Activated naive CD4-positive, alpha-beta T cell treated with anti-CD3 and anti-CD28 coated beads for 36 hours (primary cell): ENCODE data around the gene C2orf81. TPM values are rescaled to one million over a fixed set of nuclear protein-coding genes. Genes with fewer than 3 reads are reported as not detected.

Experiments
- CTCF ChIA-PET: fragments of 350-600 bp; sonication (Branson Sonifier 250); formaldehyde crosslinking; loops from one replicate; lab custom pipeline; 2021; ENCODE audit warnings: antibody characterized with exemption; lab: Charles Lee
- DNase-seq: peaks from one replicate; pipeline ENCODE4 v3.0.0-alpha.2; 2020
- H3K27ac Mint-ChIP-seq: one replicate; pipeline ENCODE4 v1.8.0; 2021; ENCODE audit warnings: mild to moderate bottlenecking, mixed read lengths
- H3K27me3 Mint-ChIP-seq: one replicate; pipeline ENCODE4 v1.8.0; 2021; ENCODE audit warnings: low read depth, mixed read lengths
- H3K36me3 Mint-ChIP-seq: one replicate; pipeline ENCODE4 v1.8.0; 2021; ENCODE audit warnings: low read depth, mixed read lengths
- H3K4me1 Mint-ChIP-seq: one replicate; pipeline ENCODE4 v1.8.0; 2021; ENCODE audit warnings: low read depth, mixed read lengths
- H3K4me3 Mint-ChIP-seq: one replicate; pipeline ENCODE4 v1.8.0; 2021; ENCODE audit warnings: mild to moderate bottlenecking, moderate library complexity, mixed read lengths
- H3K9me3 Mint-ChIP-seq: one replicate; pipeline ENCODE4 v1.8.0; 2021; ENCODE audit warnings: mixed read lengths
- intact Hi-C: fragments of 100-400 bp; cut with micrococcal nuclease; formaldehyde crosslinking; loops from one replicate; pipeline ENCODE4 v1.15.1; 2023
- total RNA-seq, 2 experiments: library from RNA; stranded (reverse); gene quantifications; one replicate each; pipeline ENCODE4 v1.2.3, GENCODE V29; 2021

C2orf81 gene
- total RNA-seq, 2 experiments from 2014 or later, result 2.6 to 3.4 TPM

DNA sequence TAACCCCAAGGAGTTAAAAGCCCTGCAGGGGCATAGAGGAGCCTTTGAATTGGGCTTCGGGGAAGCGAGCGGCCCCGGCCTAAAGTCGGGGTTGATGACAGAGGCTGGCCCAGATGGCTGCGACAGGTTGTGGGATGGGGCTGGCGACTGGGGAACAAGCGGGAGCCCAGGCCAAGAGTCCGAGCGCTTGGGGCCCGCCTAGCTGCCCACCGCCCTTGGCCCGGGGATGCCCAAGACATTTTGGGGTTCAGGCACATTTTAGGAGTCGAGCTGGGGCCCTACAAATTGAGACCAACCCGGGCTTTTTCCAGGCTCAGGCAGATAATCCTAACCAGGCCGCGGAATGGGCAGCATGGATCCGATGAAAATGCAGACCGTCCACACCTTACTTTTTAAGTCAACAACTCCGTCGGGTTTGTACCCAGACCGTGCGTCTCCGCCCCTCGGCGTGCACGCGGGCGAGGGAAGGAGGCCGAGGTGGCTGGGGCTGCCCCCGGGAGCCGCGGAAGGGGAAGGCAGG lies 19.8 kb upstream of the C2orf81 start:
- H3K9me3 Mint-ChIP-seq, result no peaks in the 10 kb centered on the region
- intact Hi-C loops, result loop anchor here (1.0 kb wide), 1 partner anchor 39 kb away; no protein-coding TSS in a partner anchor
- DNase-seq, result no peak
- peak overlapping the region; percentile 57 for H3K4me3 Mint-ChIP-seq
- peaks cover 37% of the 10 kb centered on the region for H3K27me3 Mint-ChIP-seq
- CTCF ChIA-PET, result no interaction called here
- H3K27ac Mint-ChIP-seq, result no peak overlapping the region
- H3K4me1 Mint-ChIP-seq, result peaks cover 15% of the 10 kb centered on the region
- H3K36me3 Mint-ChIP-seq, result no peaks in the 10 kb centered on the region

DNA sequence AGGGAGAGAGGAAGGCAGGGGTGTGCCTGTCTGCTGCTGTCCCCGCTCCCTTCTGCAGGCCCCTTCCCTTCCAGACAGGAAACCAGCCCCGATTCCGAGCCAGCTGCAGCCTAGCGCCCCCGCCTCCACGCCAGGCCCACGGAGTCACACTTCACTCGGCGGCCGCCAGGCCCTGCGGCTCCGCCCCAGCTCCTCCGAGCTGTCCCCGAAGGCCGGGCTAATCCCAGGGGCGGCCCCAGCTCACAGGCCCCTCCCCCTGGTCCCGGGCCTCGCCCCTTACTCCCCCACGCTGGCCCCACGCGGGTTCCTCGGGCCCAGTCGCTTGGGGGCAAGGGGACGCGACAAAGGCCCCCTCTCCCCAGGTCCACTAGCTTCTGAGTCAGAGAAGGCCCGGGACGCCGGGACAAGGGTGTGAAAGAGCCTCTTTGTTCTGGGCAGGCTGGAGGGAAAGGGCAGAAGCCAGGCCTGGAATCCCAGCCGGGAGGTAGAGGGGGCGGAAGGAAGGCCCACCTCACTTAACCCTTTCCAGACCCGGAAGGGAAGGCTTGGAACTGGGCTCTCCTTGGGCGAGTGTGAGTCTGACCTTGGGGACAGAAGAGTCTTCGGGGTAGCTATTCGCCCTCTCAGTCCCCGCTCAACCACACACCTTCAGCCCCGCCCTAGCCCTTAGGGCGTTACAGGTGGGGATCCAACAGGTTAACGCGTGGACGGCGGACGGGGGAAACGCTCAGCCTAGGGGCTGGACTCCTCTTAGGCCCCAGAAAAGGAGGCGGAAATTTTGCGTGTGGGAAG lies 19.2 kb upstream of the C2orf81 start:
- CTCF ChIA-PET, result interaction anchor here (0.6 to 1.1 kb wide), 4 partner anchors 13 to 1287 kb away, joined by 3 to 4 read pairs (median 3); no protein-coding TSS in a partner anchor
- no peaks in the 10 kb centered on the region for H3K36me3 Mint-ChIP-seq
- H3K27me3 Mint-ChIP-seq, result peaks cover 37% of the 10 kb centered on the region
- H3K4me3 Mint-ChIP-seq, result peak overlapping the region; percentile 22
- no peak overlapping the region for H3K27ac Mint-ChIP-seq
- peaks cover 15% of the 10 kb centered on the region for H3K4me1 Mint-ChIP-seq
- H3K9me3 Mint-ChIP-seq, result no peaks in the 10 kb centered on the region
- peak; percentile 65 for DNase-seq
- intact Hi-C loops, result loop anchor here (1.0 kb wide), 1 partner anchor 40 kb away; no protein-coding TSS in a partner anchor

- Mint-ChIP-seq H3K4me3 (peak overlapping the region; percentile 22), H3K4me1 (peaks cover 15% of the 10 kb centered on the region), H3K27ac (no peak overlapping the region), H3K27me3 (peaks cover 35% of the 10 kb centered on the region), H3K36me3 (no peaks in the 10 kb centered on the region), H3K9me3 (no peaks in the 10 kb centered on the region)
- intact Hi-C loops, result no loop called here
- no peak for DNase-seq
- CTCF ChIA-PET, result interaction anchor here (0.5 to 1.1 kb wide), 5 partner anchors 13 to 1286 kb away, joined by 3 to 4 read pairs (median 3); no protein-coding TSS in a partner anchor
Observed at GRCh38 chr2:74439803-74440377, 18.5 kb upstream of the C2orf81 start.

DNA sequence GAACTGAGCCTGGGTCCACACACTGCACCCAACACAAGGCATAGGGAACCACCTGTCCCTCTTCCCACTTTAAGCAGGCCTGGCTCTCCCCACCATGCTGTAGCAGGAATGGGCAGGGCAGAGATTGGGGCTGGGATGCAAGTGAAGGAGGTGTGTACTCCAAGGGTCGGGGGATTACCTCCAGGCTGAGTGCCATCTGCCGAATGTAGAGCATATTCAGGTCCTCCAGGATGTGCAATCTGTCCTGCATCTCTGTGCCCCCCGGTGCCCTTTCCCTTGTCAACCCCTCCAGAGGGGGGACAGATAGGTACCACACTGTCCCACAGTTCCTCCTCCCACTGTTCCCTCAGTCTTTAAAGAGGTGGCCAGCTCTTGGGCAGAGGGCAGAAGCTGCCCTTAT lies 18.0 kb upstream of the C2orf81 start:
- no peaks in the 10 kb centered on the region for H3K9me3 Mint-ChIP-seq
- no peak overlapping the region for H3K27ac Mint-ChIP-seq
- intact Hi-C loops, result no loop called here
- peaks cover 15% of the 10 kb centered on the region for H3K4me1 Mint-ChIP-seq
- peaks cover 35% of the 10 kb centered on the region for H3K27me3 Mint-ChIP-seq
- no peak overlapping the region for H3K4me3 Mint-ChIP-seq
- no peak for DNase-seq
- no peaks in the 10 kb centered on the region for H3K36me3 Mint-ChIP-seq
- CTCF ChIA-PET, result interaction anchor here (0.5 kb wide), 1 partner anchor 40 kb away, joined by 3 read pairs; no protein-coding TSS in a partner anchor

DNA sequence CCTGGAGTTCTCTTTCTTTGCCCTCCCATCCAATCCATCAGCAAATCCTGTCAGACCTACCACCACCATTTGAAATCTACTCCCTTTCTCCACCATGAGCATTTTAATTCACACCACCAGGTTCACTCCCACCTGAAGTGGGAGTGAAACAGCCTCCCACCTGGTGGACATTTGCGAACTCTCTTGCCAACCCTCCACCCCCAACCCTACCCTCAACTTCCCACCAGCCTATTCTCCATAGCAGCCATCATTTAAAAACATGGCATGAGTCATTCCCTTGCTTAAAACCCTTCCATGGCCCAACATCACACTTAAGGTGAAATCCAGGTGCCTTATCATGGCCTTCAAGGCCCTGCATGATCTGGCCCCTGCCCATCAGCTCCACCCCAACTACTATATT lies 16.8 kb upstream of the C2orf81 start:
- Mint-ChIP-seq H3K27ac (no peak overlapping the region), H3K9me3 (no peaks in the 10 kb centered on the region), H3K27me3 (peaks cover 33% of the 10 kb centered on the region), H3K4me1 (peaks cover 15% of the 10 kb centered on the region), H3K36me3 (no peaks in the 10 kb centered on the region), H3K4me3 (no peak overlapping the region)
- CTCF ChIA-PET, result no interaction called here
- intact Hi-C loops, result no loop called here
- no peak for DNase-seq

GRCh38 chr2:74436848-74437695 lies 15.7 kb upstream of the C2orf81 start:
- CTCF ChIA-PET, result no interaction called here
- peaks cover 26% of the 10 kb centered on the region for H3K27me3 Mint-ChIP-seq
- no peaks in the 10 kb centered on the region for H3K36me3 Mint-ChIP-seq
- no peaks in the 10 kb centered on the region for H3K9me3 Mint-ChIP-seq
- peaks cover 11% of the 10 kb centered on the region for H3K4me1 Mint-ChIP-seq
- intact Hi-C loops, result no loop called here
- H3K4me3 Mint-ChIP-seq, result no peak overlapping the region
- H3K27ac Mint-ChIP-seq, result no peak overlapping the region
- no peak for DNase-seq

GRCh38 chr2:74436111-74436805 lies 14.8 kb upstream of the C2orf81 start:
- no peak overlapping the region for H3K4me3 Mint-ChIP-seq
- intact Hi-C loops, result no loop called here
- CTCF ChIA-PET, result interaction anchor here (0.9 kb wide), 1 partner anchor 11 kb away, joined by 4 read pairs; no protein-coding TSS in a partner anchor
- peaks cover 11% of the 10 kb centered on the region for H3K4me1 Mint-ChIP-seq
- no peak overlapping the region for H3K27ac Mint-ChIP-seq
- no peak for DNase-seq
- no peaks in the 10 kb centered on the region for H3K36me3 Mint-ChIP-seq
- H3K27me3 Mint-ChIP-seq, result peaks cover 25% of the 10 kb centered on the region
- H3K9me3 Mint-ChIP-seq, result no peaks in the 10 kb centered on the region

DNA sequence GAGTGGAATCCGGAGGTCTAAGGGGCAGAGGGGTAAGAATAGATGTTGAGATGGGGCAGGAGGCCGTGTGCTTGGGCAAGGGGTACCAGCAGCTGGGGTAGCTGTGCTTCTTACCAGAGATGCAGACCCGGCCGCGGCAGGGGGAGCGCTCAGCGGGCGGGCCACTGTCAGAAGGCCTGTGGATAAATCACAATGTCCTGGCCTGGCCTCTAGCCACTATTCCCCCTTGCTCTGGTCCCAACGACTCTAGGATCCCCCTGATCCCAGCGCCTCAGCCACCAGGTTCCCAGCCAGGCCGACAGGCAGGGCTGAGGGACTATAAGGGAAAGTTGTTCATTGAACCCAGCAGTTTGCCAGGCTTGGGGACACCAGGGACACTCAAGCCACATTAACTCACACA lies 9.1 kb upstream of the C2orf81 start:
- no peaks in the 10 kb centered on the region for H3K9me3 Mint-ChIP-seq
- no peaks in the 10 kb centered on the region for H3K4me1 Mint-ChIP-seq
- no peak overlapping the region for H3K27ac Mint-ChIP-seq
- H3K27me3 Mint-ChIP-seq, result no peaks in the 10 kb centered on the region
- H3K36me3 Mint-ChIP-seq, result no peaks in the 10 kb centered on the region
- intact Hi-C loops, result no loop called here
- CTCF ChIA-PET, result no interaction called here
- DNase-seq, result no peak
- H3K4me3 Mint-ChIP-seq, result no peak overlapping the region

GRCh38 chr2:74429487-74430451 lies 8.3 kb upstream of the C2orf81 start:
- H3K27ac Mint-ChIP-seq, result no peak overlapping the region
- no peaks in the 10 kb centered on the region for H3K4me1 Mint-ChIP-seq
- H3K4me3 Mint-ChIP-seq, result no peak overlapping the region
- CTCF ChIA-PET, result interaction anchor here (0.6 kb wide), 1 partner anchor 38 kb away, joined by 3 read pairs; no protein-coding TSS in a partner anchor
- DNase-seq, result no peak
- no peaks in the 10 kb centered on the region for H3K27me3 Mint-ChIP-seq
- intact Hi-C loops, result no loop called here
- H3K36me3 Mint-ChIP-seq, result no peaks in the 10 kb centered on the region
- H3K9me3 Mint-ChIP-seq, result no peaks in the 10 kb centered on the region

DNA sequence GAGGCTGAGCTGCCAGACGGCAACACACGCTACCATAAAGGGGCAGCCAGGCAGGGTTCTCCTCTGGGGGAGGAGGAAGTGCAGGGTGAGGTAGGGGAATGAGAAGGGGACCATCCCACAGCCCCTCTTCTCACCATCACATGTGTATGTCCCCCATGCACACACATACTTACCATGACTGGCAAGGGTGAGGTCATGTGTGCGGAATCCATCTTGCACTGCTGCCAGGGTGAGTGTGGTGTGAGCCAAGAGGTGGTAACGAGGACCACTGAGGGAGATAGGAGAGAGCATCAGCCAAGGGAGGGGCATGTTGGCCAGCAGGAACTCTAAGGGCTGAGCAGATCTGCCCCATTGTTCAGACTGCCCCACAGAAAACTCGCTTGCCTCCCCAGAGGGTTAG lies 7.3 kb upstream of the C2orf81 start:
- no peak overlapping the region for H3K4me3 Mint-ChIP-seq
- no peaks in the 10 kb centered on the region for H3K36me3 Mint-ChIP-seq
- no peaks in the 10 kb centered on the region for H3K4me1 Mint-ChIP-seq
- CTCF ChIA-PET, result interaction anchor here (1.7 kb wide), 1 partner anchor 179 kb away, joined by 4 read pairs; no protein-coding TSS in a partner anchor
- intact Hi-C loops, result no loop called here
- H3K27me3 Mint-ChIP-seq, result no peaks in the 10 kb centered on the region
- no peak overlapping the region for H3K27ac Mint-ChIP-seq
- DNase-seq, result no peak
- H3K9me3 Mint-ChIP-seq, result no peaks in the 10 kb centered on the region
